ENCODE data around the gene BOK. TPM values are rescaled to one million over a fixed set of nuclear protein-coding genes. Genes with fewer than 3 reads are reported as not detected.
"Not testable (repeated sequence)": the region's sequence is repeated elsewhere in the genome, so short reads cannot be mapped to it uniquely, and the experiment has no call there.

BOK gene
- total RNA-seq, 4 donors from 2014 or later, result 49.6 to 81.6 (median 71.4) TPM

DNA sequence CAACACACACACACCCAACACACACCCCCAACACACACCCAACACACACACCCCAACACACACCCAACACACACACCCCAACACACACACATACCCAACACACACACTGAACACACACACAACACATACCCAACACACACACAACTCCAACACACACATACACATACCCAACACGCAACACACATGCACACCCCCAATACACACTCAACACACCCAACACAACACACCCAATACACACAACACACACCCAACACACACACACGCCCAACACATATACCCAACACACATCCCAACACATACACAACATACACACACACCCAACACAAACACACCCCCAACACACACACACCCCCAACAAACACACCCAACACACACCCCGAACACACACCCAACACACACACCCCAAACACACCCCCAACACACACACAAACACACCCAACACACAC, 42.0 kb upstream of the BOK start:
- no peak overlapping the region for H3K4me3 ChIP-seq
- H3K27ac ChIP-seq, result no peak overlapping the region
- peaks cover 0 to 18% of the 10 kb centered on the region in 2 donors for H3K27me3 ChIP-seq
- no peak for DNase-seq (ENCODE audit: low spot score in 2 of 2)
- TF ChIP-seq, protein P1, sequence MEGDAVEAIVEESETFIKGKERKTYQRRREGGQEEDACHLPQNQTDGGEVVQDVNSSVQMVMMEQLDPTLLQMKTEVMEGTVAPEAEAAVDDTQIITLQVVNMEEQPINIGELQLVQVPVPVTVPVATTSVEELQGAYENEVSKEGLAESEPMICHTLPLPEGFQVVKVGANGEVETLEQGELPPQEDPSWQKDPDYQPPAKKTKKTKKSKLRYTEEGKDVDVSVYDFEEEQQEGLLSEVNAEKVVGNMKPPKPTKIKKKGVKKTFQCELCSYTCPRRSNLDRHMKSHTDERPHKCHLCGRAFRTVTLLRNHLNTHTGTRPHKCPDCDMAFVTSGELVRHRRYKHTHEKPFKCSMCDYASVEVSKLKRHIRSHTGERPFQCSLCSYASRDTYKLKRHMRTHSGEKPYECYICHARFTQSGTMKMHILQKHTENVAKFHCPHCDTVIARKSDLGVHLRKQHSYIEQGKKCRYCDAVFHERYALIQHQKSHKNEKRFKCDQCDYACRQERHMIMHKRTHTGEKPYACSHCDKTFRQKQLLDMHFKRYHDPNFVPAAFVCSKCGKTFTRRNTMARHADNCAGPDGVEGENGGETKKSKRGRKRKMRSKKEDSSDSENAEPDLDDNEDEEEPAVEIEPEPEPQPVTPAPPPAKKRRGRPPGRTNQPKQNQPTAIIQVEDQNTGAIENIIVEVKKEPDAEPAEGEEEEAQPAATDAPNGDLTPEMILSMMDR (IDR thresholded peaks at IDR 0.05), result no peak
- TF ChIP-seq POLR2A (IDR thresholded peaks at IDR 0.05), result no peak
- TF ChIP-seq EP300 (IDR thresholded peaks at IDR 0.05), result no peak
- H3K36me3 ChIP-seq, result no peaks in the 10 kb centered on the region
- H3K9me3 ChIP-seq, result no peaks in the 10 kb centered on the region
- WGBS, 2 donors, result 98 to 100% methylated on average over 3 of the region's 3 CpGs
- H3K4me1 ChIP-seq, result no peaks in the 10 kb centered on the region

- no peaks in the 10 kb centered on the region for H3K36me3 ChIP-seq
- no peak for DNase-seq (ENCODE audit: low spot score in 2 of 2)
- H3K4me3 ChIP-seq, result no peak overlapping the region
- TF ChIP-seq POLR2A (IDR thresholded peaks at IDR 0.05), result no peak
- TF ChIP-seq, protein P1 (IDR thresholded peaks at IDR 0.05), result no peak
- no peak for TF ChIP-seq EP300 (IDR thresholded peaks at IDR 0.05)
- no peak overlapping the region for H3K27ac ChIP-seq
- WGBS, 2 donors, result 95 to 96% methylated on average over 6 of the region's 6 CpGs
- H3K4me1 ChIP-seq, result no peaks in the 10 kb centered on the region
- H3K9me3 ChIP-seq, result no peaks in the 10 kb centered on the region
- H3K27me3 ChIP-seq, result peaks cover 0 to 24% of the 10 kb centered on the region in 2 donors
Observed at GRCh38 chr2:241517297-241517696, 41.2 kb upstream of the BOK start.

DNA sequence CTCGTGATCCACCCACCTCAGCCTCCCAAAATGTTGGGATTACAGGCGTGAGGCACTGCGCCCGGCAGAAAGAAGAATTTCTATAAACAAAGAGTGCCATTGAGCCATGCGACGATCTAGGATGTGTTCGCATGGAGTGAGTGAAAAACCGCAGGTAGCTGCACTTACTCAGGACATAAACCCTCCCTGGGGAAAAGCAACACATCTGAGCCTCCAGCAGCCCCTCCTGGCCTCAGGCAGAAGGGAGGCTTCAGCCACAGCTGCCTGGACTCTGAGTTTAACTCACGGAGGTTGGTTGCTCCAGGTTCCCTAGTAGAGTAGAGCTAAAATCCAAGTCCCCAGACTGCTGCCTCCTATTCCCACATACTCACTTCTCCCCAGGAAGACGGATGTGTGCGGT, 38.9 kb upstream of the BOK start:
- Histone ChIP-seq H3K27ac (no peak overlapping the region), H3K9me3 (no peaks in the 10 kb centered on the region), H3K36me3 (no peaks in the 10 kb centered on the region), H3K4me1 (no peaks in the 10 kb centered on the region), H3K27me3 (peaks cover 0 to 28% of the 10 kb centered on the region in 2 donors), H3K4me3 (no peak overlapping the region)
- no peak for DNase-seq (ENCODE audit: low spot score in 2 of 2)
- WGBS, 2 donors, result 41 to 48% methylated on average over 11 of the region's 11 CpGs
- TF ChIP-seq EP300 (IDR thresholded peaks at IDR 0.05) (no peak), POLR2A (IDR thresholded peaks at IDR 0.05) (no peak)
- TF ChIP-seq, protein P1 (IDR thresholded peaks at IDR 0.05), result no peak

DNA sequence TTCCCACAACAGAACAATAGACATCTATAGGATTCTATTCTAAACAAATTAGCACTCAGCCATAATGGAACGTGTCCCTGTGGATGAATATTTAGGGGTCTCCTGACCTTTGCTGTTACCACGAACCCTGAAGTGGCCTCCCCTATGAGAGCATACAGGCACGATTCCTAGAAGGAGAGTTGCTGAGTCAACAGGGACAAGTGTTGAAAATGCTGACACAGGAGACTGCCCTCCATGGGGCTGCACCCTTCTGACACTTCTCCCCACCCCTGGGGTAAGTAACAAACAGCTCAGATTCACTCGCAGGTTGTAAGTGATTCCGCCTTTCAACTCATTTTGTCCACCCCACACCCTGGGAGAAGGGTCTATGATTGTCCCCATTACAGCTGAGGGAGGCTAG, 36.1 kb upstream of the BOK start:
- no peak for TF ChIP-seq POLR2A (IDR thresholded peaks at IDR 0.05)
- Histone ChIP-seq H3K36me3 (no peaks in the 10 kb centered on the region), H3K4me1 (no peaks in the 10 kb centered on the region), H3K27me3 (peaks cover 0 to 28% of the 10 kb centered on the region in 2 donors), H3K4me3 (no peak overlapping the region), H3K9me3 (peaks cover 0 to 12% (median 0%) of the 10 kb centered on the region in 4 donors), H3K27ac (no peak overlapping the region)
- DNase-seq (ENCODE audit: low spot score in 2 of 2), result no peak
- 58 to 73% methylated on average over 5 of the region's 5 CpGs for WGBS, 2 donors

DNA sequence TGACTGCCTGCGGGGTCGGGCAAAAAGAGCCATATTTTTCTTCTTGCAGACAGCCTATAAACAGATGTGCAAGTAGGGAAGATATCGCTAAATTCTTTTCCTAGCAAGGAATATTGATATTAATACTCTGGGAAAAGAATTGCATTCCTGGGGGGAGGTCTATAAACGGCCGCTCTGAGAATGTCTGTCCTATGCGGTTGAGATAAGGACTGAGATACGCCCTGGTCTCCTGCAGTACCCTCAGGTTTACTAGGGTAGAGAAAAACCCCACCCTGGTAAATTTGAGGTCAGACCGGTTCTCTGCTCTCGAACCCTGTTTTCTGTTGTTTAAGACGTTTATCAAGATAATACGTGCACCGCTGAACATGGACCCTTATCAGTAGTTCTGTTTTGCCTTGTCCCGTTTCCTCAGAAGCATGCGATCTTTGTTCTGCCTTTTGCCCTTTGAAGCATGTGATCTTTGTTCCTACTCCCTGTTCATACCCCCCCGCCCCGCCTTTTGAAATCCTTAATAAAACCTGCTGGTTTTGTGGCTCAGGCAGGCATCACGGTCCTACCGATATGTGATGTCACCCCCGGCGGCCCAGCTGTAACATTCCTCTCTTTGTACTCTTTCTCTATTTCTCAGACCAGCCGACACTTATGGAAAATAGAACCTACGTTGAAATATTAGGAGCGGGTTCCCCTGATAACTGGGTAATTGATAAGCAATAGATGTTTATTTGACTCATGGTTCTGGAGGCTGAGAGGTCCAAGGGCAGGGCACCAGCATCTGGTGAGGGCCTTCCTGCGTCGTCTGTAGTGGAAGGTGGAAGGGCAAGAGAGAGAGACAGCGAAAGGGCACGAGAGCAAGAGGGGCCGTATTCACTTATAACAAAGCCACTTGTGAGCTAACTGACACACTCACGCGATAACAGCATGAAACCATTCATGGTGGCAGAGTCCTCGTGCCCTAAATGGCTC, 32.4 kb upstream of the BOK start:
- H3K27ac ChIP-seq; H3K36me3 ChIP-seq; H3K4me3 ChIP-seq; DNase-seq (ENCODE audit: low spot score in 2 of 2); H3K4me1 ChIP-seq: not testable (repeated sequence)
- Histone ChIP-seq H3K9me3 (peaks cover 0 to 12% (median 0%) of the 10 kb centered on the region in 4 donors), H3K27me3 (peaks cover 0 to 14% of the 10 kb centered on the region in 2 donors)
- WGBS, 2 donors, result 89 to 92% methylated on average over 31 of the region's 31 CpGs

- TF ChIP-seq EP300 (IDR thresholded peaks at IDR 0.05) (no peak), POLR2A (IDR thresholded peaks at IDR 0.05) (no peak)
- TF ChIP-seq, protein P1 (IDR thresholded peaks at IDR 0.05), result no peak
- Histone ChIP-seq H3K36me3 (no peaks in the 10 kb centered on the region), H3K27me3 (no peaks in the 10 kb centered on the region), H3K4me1 (no peaks in the 10 kb centered on the region), H3K27ac (no peak overlapping the region), H3K9me3 (peaks cover 0 to 10% (median 0%) of the 10 kb centered on the region in 4 donors), H3K4me3 (no peak overlapping the region)
- DNase-seq (ENCODE audit: low spot score in 2 of 2), result no peak
- 70 to 73% methylated on average over 8 of the region's 8 CpGs for WGBS, 2 donors
Observed at GRCh38 chr2:241530571-241530970, 28.0 kb upstream of the BOK start.

Data from tibial nerve (tissue), 4 donors.